Heart right ventricle (tissue), 16 donors: ENCODE results near the gene BTNL2. TPM values are rescaled to one million over a fixed set of nuclear protein-coding genes. Genes with fewer than 3 reads are reported as not detected.

ENCODE experiments used
- ATAC-seq, 8 donors: fragments of 200-7000 bp; cut with Tn5 transposase; one replicate each; pipeline ENCODE4 v1.9.1; 2020; ENCODE audit warnings: mild to moderate bottlenecking in 8 of 8, moderate library complexity in 8 of 8, moderate number of reproducible peaks in 1 of 8
- DNase-seq, 2 donors: peaks; one replicate each; pipeline ENCODE4 v3.0.0-alpha.2; 2020
- H3K27ac ChIP-seq, 10 donors: fragments of 200-600 bp; sonication (generic) in 2 of 10; one replicate each; pipeline versions ENCODE4 v1.5.0 to v1.8.0; 2020 to 2022; ENCODE audit warnings: mild to moderate bottlenecking in 3 of 10
- H3K27me3 ChIP-seq, 7 donors: fragments of 200-600 bp; one replicate each; pipeline ENCODE4 v1.8.0; 2021 to 2022; ENCODE audit warnings: mild to moderate bottlenecking in 2 of 7
- H3K36me3 ChIP-seq, 9 donors: fragments of 200-600 bp; sonication (generic) in 1 of 9; one replicate each; pipeline versions ENCODE4 v1.5.0 to v1.8.0; 2020 to 2022; ENCODE audit warnings: mild to moderate bottlenecking in 2 of 9
- H3K4me1 ChIP-seq, 9 donors: fragments of 200-600 bp; sonication (generic) in 1 of 9; one replicate each; pipeline versions ENCODE4 v1.5.0 to v1.8.0; 2020 to 2022; ENCODE audit warnings: mild to moderate bottlenecking in 4 of 9
- H3K4me3 ChIP-seq, 10 donors: fragments of 200-600 bp; sonication (generic) in 2 of 10; one replicate each; pipeline versions ENCODE4 v1.5.0 to v1.8.0; 2020 to 2022; ENCODE audit warnings: mild to moderate bottlenecking in 7 of 10, moderate library complexity in 2 of 10
- H3K9me3 ChIP-seq, 11 donors: fragments of 200-600 bp in 10 of 11; sonication (generic) in 2 of 11; one replicate each; pipeline versions ENCODE4 v1.5.0 to v1.8.0; 2013 to 2022; ENCODE audit warnings: mild to moderate bottlenecking in 2 of 11, control low read depth in 1 of 11, moderate library complexity in 1 of 11
- CTCF ChIP-seq, 9 donors: fragments of 200-600 bp; sonication (generic) in 2 of 9; IDR thresholded peaks; one replicate each; pipeline versions ENCODE4 v1.5.0 to v1.8.0; 2021 to 2022; ENCODE audit warnings: antibody characterized with exemption in 9 of 9, mild to moderate bottlenecking in 5 of 9, moderate library complexity in 1 of 9
- WGBS, 2 donors: extraction: QIAGEN DNeasy Blood & Tissue Kit; methylation state at CpG; one replicate each; pipeline ENCODE4 v1.1.7; 2013; ENCODE audit warnings: inconsistent platforms in 1 of 2; 5-methylcytosine and 5-hydroxymethylcytosine counted together
- intact Hi-C, 10 donors: fragments of 100-400 bp; cut with DNase I; formaldehyde crosslinking; loops; one replicate each; pipeline versions ENCODE4 v1.11.1 to v1.14.2; 2022
- polyA plus RNA-seq, 2 donors: library from polyadenylated mRNA; stranded (reverse); fragments of 200-250 nt; gene quantifications; one replicate each; pipeline ENCODE4 v1.2.3, GENCODE V29; 2013
- total RNA-seq, 10 donors: library from RNA; stranded (reverse); fragmentation: NEBNext Ultra II Directional in 3 of 10; extraction: Animal tissue kit (Norgen Biotek cat#: 25700) in 3 of 10; gene quantifications; one replicate each; pipeline versions ENCODE4 v1.2.1 to v1.2.4, GENCODE V29; 2021 to 2023
- donor health status: Arrhythmogenic right ventricular cardiomyopathy.
- donor health status: ischemic (EF 13 %, LVEDD 7.1; RV severe dilation, severe dysfunction).
- donor health status: healthy with polysubstance abuse.
- donor health status: DM: no; HTN: yes; CAD: no.
- donor health status: DM: no; HTN: no; CAD: no.
- donor health status: ischemic (EF 25% LVEDD 6.9; RV normal size, moderate dysfunction).
- donor health status: ischemic (EF 25% LVEDD 5.7; RV mildly dilated, moderate dysfunction).
- donor health status: healthy.
- donor health status: DM: yes; HTN: yes; CAD: no.
- donor health status: Ischemic cardiomyopathy.
- donor health status: ischemic (EF 35%, LVEDD 5.7; RV mildly dilated, moderate dysfunction).
- donor health status: nonischemic (EF 11% LVEDD 7.7; RV severe dilation, severe dysfunction).
- donor health status: DM: yes; HTN: yes; CAD: no.
- donor health status: PGD.
- donor health status: ischemic (EF 29% LVEDD 5.4; RV normal size, mild dysfunction).
- donor health status: nonischemic (EF 23%, LVEDD 6.1; RV moderate dilation, normal function).

BTNL2 gene
- total and polyA plus RNA-seq, 12 donors, result not detected

- Histone ChIP-seq H3K4me3 (no peak overlapping the region), H3K27ac (no peak overlapping the region), H3K27me3 (peaks cover 0 to 8% (median 0%) of the 10 kb centered on the region in 7 donors), H3K36me3 (no peaks in the 10 kb centered on the region), H3K4me1 (no peaks in the 10 kb centered on the region), H3K9me3 (no peaks in the 10 kb centered on the region)
- WGBS, 2 donors, result 36 to 46% methylated on average over 1 of the region's 1 CpG
- ATAC-seq (no peak), DNase-seq (peak in 1 of 2 donors; percentile 23)
- intact Hi-C loops, result loop anchor here in 1 of 10 donors (5.0 kb wide), 1 partner anchor 365 kb away; no protein-coding TSS in a partner anchor
- TF ChIP-seq CTCF (IDR thresholded peaks at IDR 0.05), result no peak
Observed at GRCh38 chr6:32427218-32427617, 20.2 kb upstream of the BTNL2 start.

- intact Hi-C loops, result loop anchor here in 1 of 10 donors (5.0 kb wide), 1 partner anchor 366 kb away; no protein-coding TSS in a partner anchor
- no peak overlapping the region for H3K4me3 ChIP-seq
- peaks cover 0 to 7% (median 0%) of the 10 kb centered on the region in 7 donors for H3K27me3 ChIP-seq
- DNase-seq (no peak), ATAC-seq (no peak)
- no peaks in the 10 kb centered on the region for H3K9me3 ChIP-seq
- H3K27ac ChIP-seq, result no peak overlapping the region
- WGBS, 2 donors, result 60 to 63% methylated on average over 4 of the region's 4 CpGs
- no peaks in the 10 kb centered on the region for H3K36me3 ChIP-seq
- no peaks in the 10 kb centered on the region for H3K4me1 ChIP-seq
- no peak for TF ChIP-seq CTCF (IDR thresholded peaks at IDR 0.05)
Observed at GRCh38 chr6:32426338-32426737, 19.4 kb upstream of the BTNL2 start.

- ATAC-seq, result no peak
- Histone ChIP-seq H3K36me3 (no peaks in the 10 kb centered on the region), H3K9me3 (no peaks in the 10 kb centered on the region), H3K4me3 (no peak overlapping the region), H3K27me3 (peaks cover 0 to 22% (median 14%) of the 10 kb centered on the region in 7 donors), H3K4me1 (no peaks in the 10 kb centered on the region), H3K27ac (no peak overlapping the region)
- no peak for TF ChIP-seq CTCF (IDR thresholded peaks at IDR 0.05)
- WGBS, 2 donors, result 78 to 97% methylated on average over 3 of the region's 3 CpGs
- intact Hi-C loops, result loop anchor here in 2 of 10 donors (5.0 kb wide), 2 partner anchors 278 to 368 kb away; no protein-coding TSS in a partner anchor
- no peak for DNase-seq
Observed at GRCh38 chr6:32424589-32425300, 17.8 kb upstream of the BTNL2 start.

GRCh38 chr6:32416036-32416435, 9.1 kb upstream of the BTNL2 start:
- no peak for ATAC-seq
- Histone ChIP-seq H3K9me3 (no peaks in the 10 kb centered on the region), H3K4me3 (peak overlapping the region in 4 of 10 donors; percentile 21 to 35 (median 30)), H3K4me1 (peaks cover 0 to 12% (median 4%) of the 10 kb centered on the region in 9 donors), H3K27me3 (peaks cover 0 to 89% (median 67%) of the 10 kb centered on the region in 7 donors), H3K36me3 (no peaks in the 10 kb centered on the region), H3K27ac (no peak overlapping the region)
- 61 to 62% methylated on average over 3 of the region's 3 CpGs for WGBS, 2 donors
- TF ChIP-seq CTCF (IDR thresholded peaks at IDR 0.05), result no peak
- intact Hi-C loops, result loop anchor here in 9 of 10 donors (5.0 to 10.0 kb wide), 4 partner anchors 171 to 449 kb away; no protein-coding TSS in a partner anchor
- no peak for DNase-seq
